ENCODE measurements around the gene RUVBL1. TPM values are rescaled to one million over a fixed set of nuclear protein-coding genes. Genes with fewer than 3 reads are reported as not detected.

The RUVBL1 gene
- total RNA-seq, 1 experiment from 2014 or later: 236 TPM

GRCh38 chr3:128149650-128150049 is 26.0 kb upstream of the RUVBL1 start:
- H3K9me3 ChIP-seq: no peaks in the 10 kb centered on the region
- no peak overlapping the region for H3K4me3 ChIP-seq
- DNase-seq: no peak
- H3K36me3 ChIP-seq: no peaks in the 10 kb centered on the region
- no peaks in the 10 kb centered on the region for H3K27me3 ChIP-seq

GRCh38 chr3:128146201-128146600 is 22.6 kb upstream of the RUVBL1 start:
- DNase-seq: no peak
- H3K36me3 ChIP-seq: no peaks in the 10 kb centered on the region
- no peaks in the 10 kb centered on the region for H3K9me3 ChIP-seq
- no peaks in the 10 kb centered on the region for H3K27me3 ChIP-seq
- no peak overlapping the region for H3K4me3 ChIP-seq

- no peak overlapping the region for H3K4me3 ChIP-seq
- no peaks in the 10 kb centered on the region for H3K27me3 ChIP-seq
- H3K9me3 ChIP-seq: no peaks in the 10 kb centered on the region
- H3K36me3 ChIP-seq: no peaks in the 10 kb centered on the region
- no peak for DNase-seq
Measured at GRCh38 chr3:128145279-128145678, 21.7 kb upstream of the RUVBL1 start.

GRCh38 chr3:128144512-128145187 is 21.0 kb upstream of the RUVBL1 start:
- no peaks in the 10 kb centered on the region for H3K9me3 ChIP-seq
- H3K36me3 ChIP-seq: no peaks in the 10 kb centered on the region
- no peak for DNase-seq
- H3K4me3 ChIP-seq: no peak overlapping the region
- H3K27me3 ChIP-seq: no peaks in the 10 kb centered on the region

- DNase-seq: no peak
- Histone ChIP-seq H3K36me3 (no peaks in the 10 kb centered on the region), H3K9me3 (no peaks in the 10 kb centered on the region), H3K27me3 (peaks cover 5% of the 10 kb centered on the region; the same call in 1 of the 2 replicates), H3K4me3 (no peak overlapping the region)
Measured at GRCh38 chr3:128143496-128143895, 19.9 kb upstream of the RUVBL1 start.

GRCh38 chr3:128133273-128133883 is 9.8 kb upstream of the RUVBL1 start:
- H3K9me3 ChIP-seq: no peaks in the 10 kb centered on the region; the same call in 1 of the 2 replicates
- DNase-seq: peak; percentile 40
- H3K36me3 ChIP-seq: no peaks in the 10 kb centered on the region
- no peak overlapping the region for H3K4me3 ChIP-seq
- H3K27me3 ChIP-seq: peaks cover 15% of the 10 kb centered on the region

- H3K9me3 ChIP-seq: no peaks in the 10 kb centered on the region; the same call in 1 of the 2 replicates
- H3K4me3 ChIP-seq: no peak overlapping the region
- H3K36me3 ChIP-seq: no peaks in the 10 kb centered on the region
- H3K27me3 ChIP-seq: peaks cover 2% of the 10 kb centered on the region
- no peak for DNase-seq
Measured at GRCh38 chr3:128131897-128132646, 8.5 kb upstream of the RUVBL1 start.

- Histone ChIP-seq H3K4me3 (no peak overlapping the region), H3K27me3 (no peaks in the 10 kb centered on the region), H3K36me3 (no peaks in the 10 kb centered on the region), H3K9me3 (no peaks in the 10 kb centered on the region)
- no peak for DNase-seq
Measured at GRCh38 chr3:128128251-128128650, 4.6 kb upstream of the RUVBL1 start.

GRCh38 chr3:128127236-128127635 is 3.6 kb upstream of the RUVBL1 start:
- H3K27me3 ChIP-seq: no peaks in the 10 kb centered on the region
- H3K36me3 ChIP-seq: peaks cover 3% of the 10 kb centered on the region
- no peak for DNase-seq
- no peak overlapping the region for H3K4me3 ChIP-seq
- H3K9me3 ChIP-seq: no peaks in the 10 kb centered on the region

- Histone ChIP-seq H3K9me3 (no peaks in the 10 kb centered on the region), H3K27me3 (no peaks in the 10 kb centered on the region), H3K36me3 (peaks cover 23% of the 10 kb centered on the region), H3K4me3 (peak overlapping the region; percentile 95)
- no peak for DNase-seq
Measured at GRCh38 chr3:128123156-128123537, 465 bp downstream of the RUVBL1 start.

- H3K4me3 ChIP-seq: peak overlapping the region; percentile 95
- H3K27me3 ChIP-seq: no peaks in the 10 kb centered on the region
- DNase-seq: no peak
- no peaks in the 10 kb centered on the region for H3K9me3 ChIP-seq
- peaks cover 32% of the 10 kb centered on the region for H3K36me3 ChIP-seq
Measured at GRCh38 chr3:128122013-128122412, 1.6 kb downstream of the RUVBL1 start.

- no peaks in the 10 kb centered on the region for H3K27me3 ChIP-seq
- no peak for DNase-seq
- no peaks in the 10 kb centered on the region for H3K9me3 ChIP-seq
- no peak overlapping the region for H3K4me3 ChIP-seq
- H3K36me3 ChIP-seq: peaks cover 77% of the 10 kb centered on the region
Measured at GRCh38 chr3:128113817-128114794, 9.5 kb downstream of the RUVBL1 start.

GRCh38 chr3:128112357-128112968 is 11.1 kb downstream of the RUVBL1 start:
- Histone ChIP-seq H3K4me3 (no peak overlapping the region), H3K9me3 (no peaks in the 10 kb centered on the region), H3K36me3 (peaks cover 77% of the 10 kb centered on the region), H3K27me3 (no peaks in the 10 kb centered on the region)
- peak; percentile 83 for DNase-seq

- no peak overlapping the region for H3K4me3 ChIP-seq
- DNase-seq: no peak
- peaks cover 78% of the 10 kb centered on the region for H3K36me3 ChIP-seq
- H3K9me3 ChIP-seq: no peaks in the 10 kb centered on the region
- no peaks in the 10 kb centered on the region for H3K27me3 ChIP-seq
Measured at GRCh38 chr3:128111147-128111546, 12.5 kb downstream of the RUVBL1 start.

- H3K36me3 ChIP-seq: peaks cover 83% of the 10 kb centered on the region
- no peak overlapping the region for H3K4me3 ChIP-seq
- no peaks in the 10 kb centered on the region for H3K27me3 ChIP-seq
- no peaks in the 10 kb centered on the region for H3K9me3 ChIP-seq
- DNase-seq: no peak
Measured at GRCh38 chr3:128107834-128108233, 15.8 kb downstream of the RUVBL1 start.

GRCh38 chr3:128103136-128103676 is 20.4 kb downstream of the RUVBL1 start:
- no peak for DNase-seq
- no peak overlapping the region for H3K4me3 ChIP-seq
- H3K9me3 ChIP-seq: no peaks in the 10 kb centered on the region
- H3K36me3 ChIP-seq: peaks cover 94% of the 10 kb centered on the region
- no peaks in the 10 kb centered on the region for H3K27me3 ChIP-seq
